ENCODE measurements around the gene OLA1. TPM values are rescaled to one million over a fixed set of nuclear protein-coding genes. Genes with fewer than 3 reads are reported as not detected.

OLA1 gene
- total and polyA plus RNA-seq, 2 donors (not counting 1 experiment from before 2014, with no cell fraction given): 13.9 to 47.7 TPM

DNA sequence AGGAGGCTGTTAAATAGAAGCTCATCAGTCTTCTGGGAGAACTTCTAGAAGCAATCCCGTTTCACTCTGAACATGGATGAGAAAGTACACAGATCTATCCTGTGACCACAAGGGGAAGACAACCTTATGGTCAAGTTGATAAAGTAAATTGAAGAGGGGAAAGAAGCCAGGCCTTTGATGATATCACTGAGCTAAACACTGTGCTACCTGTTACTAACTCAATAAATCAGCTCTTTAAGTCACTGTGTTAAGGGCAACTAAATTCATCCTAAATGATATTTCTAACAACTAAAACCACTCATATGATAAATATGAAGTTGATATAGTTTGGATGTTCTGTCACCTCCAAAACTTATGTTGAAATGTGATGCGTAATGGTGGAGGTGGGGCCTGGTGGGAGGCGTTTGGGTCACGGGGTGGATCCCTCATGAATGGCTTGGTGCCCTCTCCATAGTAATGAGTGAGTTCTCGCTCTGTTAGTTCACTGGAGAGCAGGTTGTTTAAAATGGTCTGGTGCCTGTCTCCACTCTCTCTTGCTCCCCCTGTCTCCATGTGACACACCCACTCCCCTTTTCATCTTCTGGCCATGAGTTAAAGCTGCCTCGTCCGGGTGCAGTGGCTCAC is 23.6 kb downstream of the OLA1 start:
- H3K36me3 ChIP-seq (replicated peaks in 1 of 2; ENCODE audit: control extremely low read depth in 1 of 2, control insufficient read depth in 1 of 2, extremely low read depth in 1 of 2, insufficient read depth in 2 of 2, low read length in 1 of 2): peaks cover 9 to 29% of the 10 kb centered on the region in 2 experiments
- H3K9me3 ChIP-seq (ENCODE audit: control extremely low read depth in 1 of 3, control insufficient read depth in 2 of 3, insufficient read depth in 1 of 3, low read length in 2 of 3): no peaks in the 10 kb centered on the region
- H3K27ac Mint-ChIP-seq: no peak overlapping the region
- POLR2A ChIA-PET: no interaction called here
- no peaks in the 10 kb centered on the region for H3K4me1 ChIP-seq (ENCODE audit: control insufficient read depth in 2 of 2, insufficient read depth in 2 of 2, low read length in 2 of 2)
- no peak overlapping the region for H3K4me3 Mint-ChIP-seq
- no peak overlapping the region for H3K4me3 ChIP-seq (ENCODE audit: control extremely low read depth in 1 of 5, extremely low read depth in 1 of 5, insufficient read depth in 1 of 5, low read depth in 2 of 5, low read length in 4 of 5)
- DNase-seq (no peak), ATAC-seq (ENCODE audit: low read depth) (no peak)
- no peak overlapping the region for H2AFZ ChIP-seq (ENCODE audit: insufficient read depth, low read depth, low read length, poor library complexity, severe bottlenecking)
- no peaks in the 10 kb centered on the region for H4K20me1 ChIP-seq (ENCODE audit: control insufficient read depth, insufficient read depth, low read length, poor library complexity, severe bottlenecking)
- H3K4me1 Mint-ChIP-seq: no peaks in the 10 kb centered on the region
- H3K9me3 Mint-ChIP-seq (ENCODE audit: insufficient read depth): no peaks in the 10 kb centered on the region
- H3K79me2 ChIP-seq (ENCODE audit: control insufficient read depth, insufficient read depth, low read length): peaks cover 5% of the 10 kb centered on the region
- no peak overlapping the region for H3K9ac ChIP-seq (ENCODE audit: low read length)
- 94% methylated on average over 5 of the region's 7 CpGs for WGBS (ENCODE audit: insufficient coverage)
- TF ChIP-seq EZH2 (IDR thresholded peaks at IDR 0.05; ENCODE audit: borderline replicate concordance, insufficient read depth, low read depth, low read length, poor library complexity, severe bottlenecking): no peak
- TF ChIP-seq, protein P1, sequence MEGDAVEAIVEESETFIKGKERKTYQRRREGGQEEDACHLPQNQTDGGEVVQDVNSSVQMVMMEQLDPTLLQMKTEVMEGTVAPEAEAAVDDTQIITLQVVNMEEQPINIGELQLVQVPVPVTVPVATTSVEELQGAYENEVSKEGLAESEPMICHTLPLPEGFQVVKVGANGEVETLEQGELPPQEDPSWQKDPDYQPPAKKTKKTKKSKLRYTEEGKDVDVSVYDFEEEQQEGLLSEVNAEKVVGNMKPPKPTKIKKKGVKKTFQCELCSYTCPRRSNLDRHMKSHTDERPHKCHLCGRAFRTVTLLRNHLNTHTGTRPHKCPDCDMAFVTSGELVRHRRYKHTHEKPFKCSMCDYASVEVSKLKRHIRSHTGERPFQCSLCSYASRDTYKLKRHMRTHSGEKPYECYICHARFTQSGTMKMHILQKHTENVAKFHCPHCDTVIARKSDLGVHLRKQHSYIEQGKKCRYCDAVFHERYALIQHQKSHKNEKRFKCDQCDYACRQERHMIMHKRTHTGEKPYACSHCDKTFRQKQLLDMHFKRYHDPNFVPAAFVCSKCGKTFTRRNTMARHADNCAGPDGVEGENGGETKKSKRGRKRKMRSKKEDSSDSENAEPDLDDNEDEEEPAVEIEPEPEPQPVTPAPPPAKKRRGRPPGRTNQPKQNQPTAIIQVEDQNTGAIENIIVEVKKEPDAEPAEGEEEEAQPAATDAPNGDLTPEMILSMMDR (IDR thresholded peaks at IDR 0.05): no peak
- intact Hi-C loops (cut with micrococcal nuclease): no loop called here
- H3K27ac ChIP-seq (ENCODE audit: low read length in 2 of 2): no peak overlapping the region
- CTCF ChIA-PET: no interaction called here
- H3K4me2 ChIP-seq (replicated peaks; ENCODE audit: low read depth, low read length, poor library complexity, severe bottlenecking): no peak overlapping the region
- H3K27me3 Mint-ChIP-seq: no peaks in the 10 kb centered on the region
- H3K27me3 ChIP-seq (replicated peaks in 1 of 4; ENCODE audit: control extremely low read depth in 1 of 4, control insufficient read depth in 3 of 4, insufficient read depth in 4 of 4, low read length in 3 of 4): no peaks in the 10 kb centered on the region

DNA sequence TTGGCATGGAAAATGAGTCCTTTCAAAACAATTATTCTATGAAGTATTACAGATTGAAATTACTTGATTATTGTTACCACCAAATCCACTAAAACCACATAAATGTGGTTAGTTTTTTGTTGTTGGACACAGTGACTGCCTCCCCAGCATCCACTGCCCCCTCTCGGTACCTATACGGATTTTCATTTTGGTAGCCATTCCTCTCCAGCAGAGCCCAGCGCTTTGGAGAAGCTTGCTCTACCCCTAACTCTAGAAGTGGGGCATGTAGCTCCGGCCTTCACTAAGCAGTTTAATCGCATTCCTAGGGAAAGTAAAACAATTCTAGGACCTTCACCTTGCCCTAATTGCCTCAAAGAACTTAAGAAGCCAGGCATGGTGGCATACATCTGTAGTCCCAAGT is 24.2 kb downstream of the OLA1 start:
- H2AFZ ChIP-seq (ENCODE audit: insufficient read depth, low read depth, low read length, poor library complexity, severe bottlenecking): no peak overlapping the region
- no peaks in the 10 kb centered on the region for H3K9me3 ChIP-seq (ENCODE audit: control extremely low read depth in 1 of 3, control insufficient read depth in 2 of 3, insufficient read depth in 1 of 3, low read length in 2 of 3)
- POLR2A ChIA-PET: no interaction called here
- H3K27me3 ChIP-seq (replicated peaks in 1 of 4; ENCODE audit: control extremely low read depth in 1 of 4, control insufficient read depth in 3 of 4, insufficient read depth in 4 of 4, low read length in 3 of 4): no peaks in the 10 kb centered on the region
- H3K4me2 ChIP-seq (replicated peaks; ENCODE audit: low read depth, low read length, poor library complexity, severe bottlenecking): no peak overlapping the region
- no peak for TF ChIP-seq EZH2 (IDR thresholded peaks at IDR 0.05; ENCODE audit: borderline replicate concordance, insufficient read depth, low read depth, low read length, poor library complexity, severe bottlenecking)
- TF ChIP-seq, protein P1 (IDR thresholded peaks at IDR 0.05): no peak
- no peak overlapping the region for H3K27ac ChIP-seq (ENCODE audit: low read length in 2 of 2)
- H3K4me3 ChIP-seq (ENCODE audit: control extremely low read depth in 1 of 5, extremely low read depth in 1 of 5, insufficient read depth in 1 of 5, low read depth in 2 of 5, low read length in 4 of 5): no peak overlapping the region
- peaks cover 9 to 29% of the 10 kb centered on the region in 2 experiments for H3K36me3 ChIP-seq (replicated peaks in 1 of 2; ENCODE audit: control extremely low read depth in 1 of 2, control insufficient read depth in 1 of 2, extremely low read depth in 1 of 2, insufficient read depth in 2 of 2, low read length in 1 of 2)
- no peaks in the 10 kb centered on the region for H3K4me1 ChIP-seq (ENCODE audit: control insufficient read depth in 2 of 2, insufficient read depth in 2 of 2, low read length in 2 of 2)
- CTCF ChIA-PET: interaction anchor here (0.7 kb wide), 1 partner anchor 1061 kb away, joined by 5 read pairs; no protein-coding TSS in a partner anchor
- Mint-ChIP-seq H3K4me1 (no peaks in the 10 kb centered on the region), H3K27me3 (no peaks in the 10 kb centered on the region), H3K9me3 (ENCODE audit: insufficient read depth) (no peaks in the 10 kb centered on the region), H3K27ac (no peak overlapping the region), H3K4me3 (no peak overlapping the region)
- DNase-seq: no peak
- ATAC-seq (ENCODE audit: low read depth): no peak
- intact Hi-C loops (cut with micrococcal nuclease): no loop called here
- 100% methylated on average over 5 of the region's 5 CpGs for WGBS (ENCODE audit: insufficient coverage)
- no peak overlapping the region for H3K9ac ChIP-seq (ENCODE audit: low read length)
- peaks cover 5% of the 10 kb centered on the region for H3K79me2 ChIP-seq (ENCODE audit: control insufficient read depth, insufficient read depth, low read length)
- no peaks in the 10 kb centered on the region for H4K20me1 ChIP-seq (ENCODE audit: control insufficient read depth, insufficient read depth, low read length, poor library complexity, severe bottlenecking)

All from B cell (primary cell).